HG02588 (cell line): ENCODE measurements around the gene CHAF1A.

Experiments used
- ATAC-seq: cut with Tn5 transposase; IDR thresholded peaks from one replicate; pipeline ENCODE4 v1.9.1; 2021; ENCODE audit warnings: mild to moderate bottlenecking, moderate library complexity; ENCODE audit not compliant: unreplicated experiment

CHAF1A gene

GRCh38 chr19:4454747-4455718, 52.6 kb downstream of the CHAF1A start:
- no peak for ATAC-seq

GRCh38 chr19:4455719-4456475, 53.5 kb downstream of the CHAF1A start:
- no peak for ATAC-seq

- no peak for ATAC-seq
These were observed 54.0 kb downstream of the CHAF1A start for GRCh38 chr19:4456476-4456842.

GRCh38 chr19:4456843-4457653, 54.6 kb downstream of the CHAF1A start:
- ATAC-seq, result peak; percentile 5

GRCh38 chr19:4457654-4458395, 55.4 kb downstream of the CHAF1A start, which contains the start of gene UBXN6:
Gene UBXN6, minus strand, starts transcription at chr19:4457794. Its CDS starts 97 bp downstream, at chr19:4457697.
- peak; percentile 84 for ATAC-seq

GRCh38 chr19:4464815-4465581, 62.6 kb downstream of the CHAF1A start:
- no peak for ATAC-seq

GRCh38 chr19:4467835-4468234, 65.4 kb downstream of the CHAF1A start:
- ATAC-seq, result no peak

- peak; percentile 76 for ATAC-seq
These were observed 69.1 kb downstream of the CHAF1A start for GRCh38 chr19:4471403-4472173.

- ATAC-seq, result no peak
These were observed 69.9 kb downstream of the CHAF1A start, which contains the start of gene HDGFL2 for GRCh38 chr19:4472174-4472974. Gene HDGFL2, plus strand, starts transcription at chr19:4472297. Its CDS starts 54 bp downstream, at chr19:4472351.

GRCh38 chr19:4473011-4473762, 70.7 kb downstream of the CHAF1A start:
- ATAC-seq, result no peak

GRCh38 chr19:4473763-4474513, 71.5 kb downstream of the CHAF1A start:
- no peak for ATAC-seq

GRCh38 chr19:4474514-4475022, 72.1 kb downstream of the CHAF1A start:
- no peak for ATAC-seq

- ATAC-seq, result no peak
These were observed 74.8 kb downstream of the CHAF1A start for GRCh38 chr19:4477034-4477801.

- ATAC-seq, result no peak
These were observed 80.4 kb downstream of the CHAF1A start for GRCh38 chr19:4482721-4483364.

- ATAC-seq, result no peak
These were observed 80.9 kb downstream of the CHAF1A start for GRCh38 chr19:4483385-4483784.
